Type B pancreatic cell (in vitro differentiated cells): ENCODE measurements around the gene SCFD2. TPM values are rescaled to one million over a fixed set of nuclear protein-coding genes. Genes with fewer than 3 reads are reported as not detected.

ENCODE experiments used
- DNase-seq: peaks from one replicate; pipeline ENCODE4 v3.0.0; 2021; ENCODE audit warnings: mixed read lengths; ENCODE audit not compliant: unreplicated experiment; ENCODE audit errors: extremely low spot score
- H3K27ac Mint-ChIP-seq: 2 replicates; pipeline ENCODE4 v1.8.0; 2021; ENCODE audit warnings: mild to moderate bottlenecking, mixed read lengths
- H3K27me3 Mint-ChIP-seq: 2 replicates; pipeline ENCODE4 v1.8.0; 2021; ENCODE audit warnings: mixed read lengths
- H3K36me3 Mint-ChIP-seq: 2 replicates; pipeline ENCODE4 v1.8.0; 2021; ENCODE audit warnings: mixed read lengths
- H3K4me1 Mint-ChIP-seq: one replicate; pipeline ENCODE4 v1.8.0; 2021; ENCODE audit warnings: mixed read lengths; ENCODE audit not compliant: unreplicated experiment
- H3K4me3 Mint-ChIP-seq: 2 replicates; pipeline ENCODE4 v1.8.0; 2021; ENCODE audit warnings: mild to moderate bottlenecking, mixed read lengths
- H3K9me3 Mint-ChIP-seq: 2 replicates; pipeline ENCODE4 v1.8.0; 2021; ENCODE audit warnings: mixed read lengths
- CTCF ChIP-seq: fragments of 200-600 bp; sonication (generic); conservative IDR thresholded peaks from 2 replicates; pipeline ENCODE4 v1.5.0; 2021; ENCODE audit warnings: antibody characterized with exemption, mild to moderate bottlenecking
- total RNA-seq: library from RNA; stranded (reverse); gene quantifications from 2 replicates; pipeline ENCODE4 v1.2.1, GENCODE V29; 2021; ENCODE audit warnings: low replicate concordance

SCFD2 gene
- total RNA-seq, 1 donor from 2014 or later: 11.2 TPM

DNA sequence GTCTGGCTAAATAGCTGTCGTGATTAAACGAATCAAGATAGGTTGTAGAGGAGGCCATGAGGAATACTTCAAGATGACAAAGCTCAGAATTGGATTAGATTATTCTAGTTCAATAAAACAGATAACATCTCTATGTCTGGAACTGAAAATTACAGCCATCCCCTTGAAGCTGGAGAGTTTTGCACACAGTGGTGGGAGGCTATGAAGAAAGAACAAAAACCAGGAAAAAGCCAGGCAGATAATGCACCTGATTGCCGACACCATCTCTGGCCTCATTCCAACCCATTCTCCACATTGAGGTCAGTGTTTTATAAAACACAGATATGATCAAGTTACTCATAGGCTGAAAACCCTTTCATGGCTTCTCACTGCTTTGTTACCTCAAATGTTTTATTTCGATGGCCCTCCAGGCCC is 315.5 kb downstream of the SCFD2 start:
- no peak overlapping the region for H3K27ac Mint-ChIP-seq
- TF ChIP-seq CTCF: no peak
- H3K4me3 Mint-ChIP-seq: no peak overlapping the region
- no peaks in the 10 kb centered on the region for H3K27me3 Mint-ChIP-seq
- H3K4me1 Mint-ChIP-seq: peaks cover 17% of the 10 kb centered on the region
- no peak for DNase-seq
- H3K9me3 Mint-ChIP-seq: peaks cover 5% of the 10 kb centered on the region
- H3K36me3 Mint-ChIP-seq: no peaks in the 10 kb centered on the region

DNA sequence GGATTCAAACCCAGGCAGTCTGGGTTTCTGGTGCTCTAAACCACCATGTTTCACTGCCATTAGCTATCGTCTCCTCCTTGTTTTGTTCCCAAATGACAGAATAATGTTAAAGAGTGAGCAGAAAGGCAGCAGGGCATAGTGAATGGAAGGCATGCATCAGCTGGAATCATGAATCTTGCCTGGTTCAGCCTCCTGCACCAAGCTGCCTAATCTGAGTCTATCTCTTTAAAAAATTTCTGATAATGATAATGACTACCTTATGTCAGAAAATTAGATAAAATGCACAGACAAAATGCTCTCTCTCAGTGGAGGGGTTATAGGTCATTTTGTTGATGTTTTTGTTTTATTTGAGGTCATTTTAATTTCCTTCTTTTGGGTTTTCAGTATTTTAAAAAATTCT is 316.3 kb downstream of the SCFD2 start:
- no peaks in the 10 kb centered on the region for H3K27me3 Mint-ChIP-seq
- H3K4me1 Mint-ChIP-seq: peaks cover 15% of the 10 kb centered on the region
- H3K36me3 Mint-ChIP-seq: no peaks in the 10 kb centered on the region
- no peak overlapping the region for H3K27ac Mint-ChIP-seq
- no peak overlapping the region for H3K4me3 Mint-ChIP-seq
- TF ChIP-seq CTCF: no peak
- H3K9me3 Mint-ChIP-seq: peaks cover 5% of the 10 kb centered on the region
- DNase-seq: no peak

DNA sequence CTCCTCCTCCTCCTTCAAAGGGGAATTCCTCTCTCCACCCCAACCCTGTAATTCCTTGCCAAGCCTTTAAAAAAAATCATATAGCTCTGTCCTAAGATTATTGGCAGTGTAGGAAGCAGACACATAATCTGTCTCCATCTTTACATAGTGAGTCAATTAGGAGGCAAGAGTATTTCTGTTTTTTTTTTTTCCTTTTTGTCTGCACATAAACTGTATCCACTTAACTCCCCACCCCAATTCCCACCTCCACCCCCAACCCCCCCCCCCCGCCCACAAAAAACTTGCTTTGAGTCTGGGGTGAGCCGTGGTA is 321.3 kb downstream of the SCFD2 start:
- TF ChIP-seq CTCF: no peak
- no peak overlapping the region for H3K4me3 Mint-ChIP-seq
- no peak for DNase-seq
- H3K27me3 Mint-ChIP-seq: no peaks in the 10 kb centered on the region
- H3K27ac Mint-ChIP-seq: no peak overlapping the region
- H3K4me1 Mint-ChIP-seq: peaks cover 24% of the 10 kb centered on the region
- no peaks in the 10 kb centered on the region for H3K36me3 Mint-ChIP-seq
- H3K9me3 Mint-ChIP-seq: no peaks in the 10 kb centered on the region

DNA sequence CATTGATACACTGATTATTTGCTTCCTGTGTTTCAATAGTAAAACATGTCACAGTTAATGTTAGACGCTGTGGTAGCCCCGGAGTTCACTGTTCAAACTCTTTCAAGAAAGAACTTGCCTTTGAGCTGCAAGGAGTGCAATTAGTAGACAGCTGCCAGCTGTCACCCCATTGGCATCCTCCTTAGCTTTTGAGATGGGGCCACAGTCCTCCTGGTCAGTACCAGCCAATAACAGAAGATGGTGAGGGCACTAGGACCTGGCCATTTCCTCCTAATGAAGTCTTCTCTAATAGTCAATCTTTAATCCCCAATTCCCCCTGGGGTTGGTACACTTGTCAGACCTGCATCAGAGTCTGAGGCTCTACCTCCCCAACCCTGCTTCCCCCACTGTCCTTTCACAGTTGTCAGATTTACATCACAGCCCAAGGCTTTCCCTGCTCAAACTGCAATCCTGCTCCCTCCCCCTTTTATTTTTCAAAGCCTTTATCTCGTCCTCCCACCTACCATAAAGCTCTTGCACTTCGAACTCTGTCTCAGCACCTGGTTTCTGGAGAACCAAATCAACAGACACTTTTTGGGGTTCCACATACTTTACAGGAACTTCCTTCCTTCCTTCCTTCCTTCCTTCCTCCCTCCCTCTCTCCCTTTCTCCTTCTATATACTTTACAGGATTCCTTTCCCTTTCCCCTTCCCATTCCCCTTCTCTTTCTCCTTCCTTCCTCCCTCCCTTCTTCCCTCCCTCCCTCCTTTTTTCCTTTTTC is 321.8 kb downstream of the SCFD2 start:
- Mint-ChIP-seq H3K4me3 (no peak overlapping the region), H3K36me3 (no peaks in the 10 kb centered on the region), H3K9me3 (no peaks in the 10 kb centered on the region), H3K4me1 (peaks cover 22% of the 10 kb centered on the region), H3K27me3 (no peaks in the 10 kb centered on the region), H3K27ac (no peak overlapping the region)
- no peak for TF ChIP-seq CTCF
- no peak for DNase-seq

DNA sequence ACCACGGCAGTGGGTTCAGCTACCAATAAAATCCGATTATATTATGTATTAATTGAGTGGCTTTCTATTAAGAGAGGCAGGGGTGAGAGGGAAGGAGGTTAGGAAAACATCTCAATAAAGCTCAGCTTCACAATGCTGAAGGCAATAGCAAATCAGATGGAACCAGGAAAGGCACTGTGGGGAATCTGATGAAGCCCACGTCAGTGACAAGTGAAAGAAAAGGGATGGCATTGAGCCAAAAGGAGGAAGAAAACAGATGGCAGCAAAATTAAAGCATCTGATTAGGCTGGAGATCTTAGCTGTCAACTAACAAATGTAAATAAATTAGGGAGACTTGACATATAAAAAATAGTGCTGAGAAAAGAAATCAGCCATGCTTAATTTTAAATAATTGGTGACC is 322.8 kb downstream of the SCFD2 start:
- Mint-ChIP-seq H3K9me3 (no peaks in the 10 kb centered on the region), H3K4me3 (no peak overlapping the region), H3K27me3 (no peaks in the 10 kb centered on the region), H3K36me3 (no peaks in the 10 kb centered on the region), H3K27ac (no peak overlapping the region), H3K4me1 (peaks cover 22% of the 10 kb centered on the region)
- TF ChIP-seq CTCF: no peak
- DNase-seq: no peak

- DNase-seq: no peak
- Mint-ChIP-seq H3K27me3 (no peaks in the 10 kb centered on the region), H3K4me3 (no peak overlapping the region), H3K27ac (no peak overlapping the region), H3K4me1 (peaks cover 22% of the 10 kb centered on the region), H3K36me3 (no peaks in the 10 kb centered on the region), H3K9me3 (no peaks in the 10 kb centered on the region)
- TF ChIP-seq CTCF: no peak
Observed at GRCh38 chr4:53040851-53041250, 325.0 kb downstream of the SCFD2 start.
